ENCODE results near the gene GINS3. TPM values are rescaled to one million over a fixed set of nuclear protein-coding genes. Genes with fewer than 3 reads are reported as not detected.
A peak's percentile ranks its signal among the peaks of the same experiment; 100 is the strongest.

The GINS3 gene
- 1 to 10 TPM; 2.6 to 9.6 (median 6.8) TPM for total RNA-seq

DNA sequence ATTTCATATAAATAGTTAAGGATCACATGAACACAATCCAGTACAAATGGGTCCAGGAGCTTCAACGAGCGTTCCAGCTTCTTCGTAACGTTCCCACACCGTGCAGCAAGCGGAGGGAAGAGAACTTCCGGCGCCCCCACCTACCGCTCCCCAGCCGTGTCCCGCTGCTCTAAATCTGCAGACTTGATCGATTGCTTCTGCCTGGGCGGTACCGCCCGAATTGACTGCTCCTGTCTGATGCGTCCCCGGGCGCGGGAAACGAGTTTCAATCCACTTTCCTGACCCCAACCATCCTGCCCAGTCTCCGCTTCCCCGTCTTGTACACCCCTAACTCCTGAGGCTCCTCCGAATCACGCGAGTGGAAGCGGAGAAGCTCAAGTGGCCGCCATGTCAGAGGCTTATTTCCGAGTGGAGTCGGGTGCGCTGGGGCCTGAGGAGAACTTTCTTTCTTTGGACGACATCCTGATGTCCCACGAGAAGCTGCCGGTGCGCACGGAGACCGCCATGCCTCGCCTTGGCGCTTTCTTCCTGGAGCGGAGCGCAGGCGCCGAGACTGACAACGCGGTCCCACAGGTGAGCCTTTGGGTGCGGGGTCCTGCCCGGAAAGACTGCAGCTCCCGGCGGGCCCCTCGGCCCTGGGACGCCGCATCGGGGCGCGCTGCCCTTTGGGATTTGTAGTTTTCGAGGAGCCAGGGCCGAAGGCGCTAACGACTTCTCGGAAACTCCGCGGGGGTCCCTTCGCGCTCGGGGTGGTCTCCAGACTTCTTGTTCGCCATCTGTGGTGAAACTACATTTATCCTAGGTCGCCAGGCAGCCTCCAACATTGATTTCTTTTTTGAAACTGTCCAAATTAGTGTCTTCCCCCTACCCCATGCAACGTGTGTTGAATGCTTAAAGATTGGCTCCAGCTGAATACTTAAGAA is at the start of gene GINS3:
Gene GINS3, plus strand, starts transcription at position 257 of the 923 bp plus-strand sequence. Its CDS starts 131 bp downstream, at position 388.
- TF ChIP-seq POLR2A (IDR thresholded peaks at IDR 0.05) (no peak), CTCF (IDR thresholded peaks at IDR 0.05) (no peak), EP300 (IDR thresholded peaks at IDR 0.05) (no peak), POLR2AphosphoS5 (IDR thresholded peaks at IDR 0.05) (peak in 2 of 3 donors; percentile 7 to 50)
- Histone ChIP-seq H3K4me1 (peaks cover 10% of the 10 kb centered on the region), H3K4me3 (peak within 1 kb of the TSS; percentile 98), H3K36me3 (no peaks in the 10 kb centered on the region), H3K9me3 (no peaks in the 10 kb centered on the region), H3K27me3 (no peaks in the 10 kb centered on the region), H3K27ac (peak within 1 kb of the TSS; percentile 87)
- WGBS: under 1% methylated on average over 57 of the region's 67 CpGs
- DNase-seq (ENCODE audit: low spot score in 2 of 2): peak; percentile 85 to 89

GRCh38 chr16:58343562-58343961 is 48.7 kb upstream of the GINS3 start:
- Histone ChIP-seq H3K4me3 (no peak overlapping the region), H3K27ac (no peak overlapping the region), H3K9me3 (no peaks in the 10 kb centered on the region), H3K4me1 (no peaks in the 10 kb centered on the region), H3K36me3 (no peaks in the 10 kb centered on the region), H3K27me3 (peaks cover 8% of the 10 kb centered on the region)
- TF ChIP-seq POLR2AphosphoS5 (IDR thresholded peaks at IDR 0.05): no peak
- TF ChIP-seq POLR2A (IDR thresholded peaks at IDR 0.05): no peak
- no peak for TF ChIP-seq CTCF (IDR thresholded peaks at IDR 0.05)
- no peak for TF ChIP-seq EP300 (IDR thresholded peaks at IDR 0.05)
- no peak for DNase-seq (ENCODE audit: low spot score in 2 of 2)
- WGBS: 77% methylated on average over 4 of the region's 4 CpGs

DNA sequence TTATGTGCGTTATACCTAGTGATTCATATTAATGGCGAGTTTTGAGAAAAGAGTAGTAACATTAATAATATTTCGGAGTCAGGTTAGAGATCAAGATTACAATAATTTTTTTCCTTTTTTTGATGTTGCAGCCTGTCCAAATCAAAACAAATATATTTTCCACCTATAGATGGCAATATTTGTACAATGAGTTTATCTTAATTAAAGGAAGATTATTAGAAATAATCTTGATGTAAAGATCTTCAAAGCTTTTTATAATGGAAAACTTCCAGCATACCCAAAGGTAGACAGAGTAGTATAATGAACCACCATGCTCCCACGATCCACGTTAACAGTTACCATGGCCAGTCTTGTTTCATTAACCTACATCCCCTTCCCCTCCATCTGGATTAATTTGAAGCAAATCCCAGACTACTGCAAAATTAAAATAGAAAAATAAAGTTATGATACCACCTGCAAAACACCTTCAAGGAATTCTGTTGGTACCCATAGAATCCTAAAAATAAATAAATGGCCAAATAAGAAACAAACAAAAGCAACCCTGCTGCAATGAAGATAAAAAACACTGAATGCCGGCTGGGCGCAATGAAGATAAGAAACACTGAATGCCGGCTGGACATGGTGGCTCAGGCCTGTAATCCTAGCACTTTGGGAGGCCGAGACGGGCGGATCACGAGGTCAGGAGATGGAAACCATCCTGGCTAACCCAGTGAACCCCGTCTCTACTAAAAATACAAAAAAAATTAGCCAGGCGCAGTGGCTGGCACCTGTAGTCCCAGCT is 46.5 kb upstream of the GINS3 start:
- no peaks in the 10 kb centered on the region for H3K4me1 ChIP-seq
- no peak overlapping the region for H3K4me3 ChIP-seq
- WGBS: 74% methylated on average over 14 of the region's 14 CpGs
- H3K36me3 ChIP-seq: no peaks in the 10 kb centered on the region
- no peak for DNase-seq (ENCODE audit: low spot score in 2 of 2)
- H3K27ac ChIP-seq: no peak overlapping the region
- H3K27me3 ChIP-seq: peaks cover 12% of the 10 kb centered on the region
- H3K9me3 ChIP-seq: no peaks in the 10 kb centered on the region
- TF ChIP-seq CTCF (IDR thresholded peaks at IDR 0.05) (peak in 1 of 2 donors; percentile 8), POLR2A (IDR thresholded peaks at IDR 0.05) (no peak)

DNA sequence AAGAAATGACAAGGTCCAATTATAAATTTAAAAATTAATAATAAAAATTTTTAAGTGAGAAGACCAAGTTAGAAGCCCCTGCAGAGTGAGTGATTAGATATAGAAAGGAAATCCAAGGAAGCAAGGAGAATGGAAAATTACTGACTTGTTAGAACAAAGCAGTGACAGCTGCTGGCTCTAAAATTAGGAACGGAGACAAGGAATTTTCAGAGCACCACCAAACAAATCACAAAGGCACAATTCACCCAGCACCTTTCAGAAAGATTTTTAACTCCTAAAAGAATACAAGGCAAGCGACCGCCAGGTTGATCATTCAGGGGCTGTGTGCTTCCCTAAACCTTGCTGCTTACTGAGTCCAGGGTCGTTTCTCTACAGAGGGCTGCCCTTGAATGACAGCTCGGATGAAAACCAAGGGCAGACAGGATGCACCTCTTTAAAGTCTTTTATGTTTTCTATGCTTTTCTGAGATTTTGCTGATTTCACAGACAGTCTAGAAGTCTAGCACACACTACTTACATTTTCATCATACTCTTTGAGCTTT is 45.4 kb upstream of the GINS3 start:
- peaks cover 5% of the 10 kb centered on the region for H3K27me3 ChIP-seq
- 51% methylated on average over 5 of the region's 5 CpGs for WGBS
- no peaks in the 10 kb centered on the region for H3K36me3 ChIP-seq

More for the DNA sequence above, 45.4 kb upstream of the GINS3 start:
- H3K4me1 ChIP-seq: no peaks in the 10 kb centered on the region
- H3K9me3 ChIP-seq: no peaks in the 10 kb centered on the region
- H3K4me3 ChIP-seq: no peak overlapping the region
- no peak for DNase-seq (ENCODE audit: low spot score in 2 of 2)
- no peak overlapping the region for H3K27ac ChIP-seq
- no peak for TF ChIP-seq CTCF (IDR thresholded peaks at IDR 0.05)
- no peak for TF ChIP-seq EP300 (IDR thresholded peaks at IDR 0.05)
- no peak for TF ChIP-seq POLR2AphosphoS5 (IDR thresholded peaks at IDR 0.05)
- no peak for TF ChIP-seq POLR2A (IDR thresholded peaks at IDR 0.05)

All from suprapubic skin (tissue), 4 donors.